GM21717 (cell line): ENCODE results near the gene KDF1.
"Not testable (repeated sequence)": the region's sequence is repeated elsewhere in the genome, so short reads cannot be mapped to it uniquely, and the experiment has no call there.

Experiments
- ATAC-seq: cut with Tn5 transposase; IDR thresholded peaks from one replicate; pipeline ENCODE4 v1.9.1; 2021; ENCODE audit warnings: mild to moderate bottlenecking, moderate library complexity; ENCODE audit not compliant: unreplicated experiment

KDF1 gene

GRCh38 chr1:26994020-26994786 is 33.9 kb upstream of the KDF1 start:
- no peak for ATAC-seq

GRCh38 chr1:26993237-26994019 is 33.2 kb upstream of the KDF1 start, which contains the start of gene TRNP1:
Gene TRNP1, plus strand, starts transcription at chr1:26993692. Its CDS starts 95 bp downstream, at chr1:26993787.
- no peak for ATAC-seq

GRCh38 chr1:26991310-26992116 is 31.2 kb upstream of the KDF1 start:
- no peak for ATAC-seq

- not testable (repeated sequence) for ATAC-seq
These were observed 29.3 kb upstream of the KDF1 start for GRCh38 chr1:26989403-26990109.

- ATAC-seq, result no peak
These were observed 26.4 kb upstream of the KDF1 start for GRCh38 chr1:26986658-26987057.

- no peak for ATAC-seq
These were observed 24.0 kb upstream of the KDF1 start for GRCh38 chr1:26984291-26984690.

- no peak for ATAC-seq
These were observed 23.6 kb upstream of the KDF1 start for GRCh38 chr1:26983863-26984262.

GRCh38 chr1:26981146-26981846 is 21.0 kb upstream of the KDF1 start:
- no peak for ATAC-seq

- no peak for ATAC-seq
These were observed 18.6 kb upstream of the KDF1 start for GRCh38 chr1:26978901-26979300.

GRCh38 chr1:26976621-26977510 is 16.6 kb upstream of the KDF1 start:
- no peak for ATAC-seq

- ATAC-seq, result no peak
These were observed 12.6 kb upstream of the KDF1 start for GRCh38 chr1:26972821-26973220.

- no peak for ATAC-seq
These were observed 12.1 kb upstream of the KDF1 start for GRCh38 chr1:26972390-26972789.

- no peak for ATAC-seq
These were observed 11.3 kb upstream of the KDF1 start for GRCh38 chr1:26971590-26971989.

- no peak for ATAC-seq
These were observed 10.5 kb upstream of the KDF1 start for GRCh38 chr1:26970810-26971209.

- no peak for ATAC-seq
These were observed 5.4 kb upstream of the KDF1 start for GRCh38 chr1:26965628-26966027.

- ATAC-seq, result no peak
These were observed 4.9 kb upstream of the KDF1 start for GRCh38 chr1:26965213-26965612.

- ATAC-seq, result no peak
These were observed 1.6 kb upstream of the KDF1 start for GRCh38 chr1:26961826-26962225.

- no peak for ATAC-seq
These were observed 328 bp upstream of the KDF1 start for GRCh38 chr1:26960625-26960966.

- ATAC-seq, result no peak
These were observed 998 bp downstream of the KDF1 start for GRCh38 chr1:26959270-26959669.
